ENCODE results near the gene RNF44. TPM values are rescaled to one million over a fixed set of nuclear protein-coding genes. Genes with fewer than 3 reads are reported as not detected.

RNF44 gene
- 21.0 TPM for total RNA-seq

DNA sequence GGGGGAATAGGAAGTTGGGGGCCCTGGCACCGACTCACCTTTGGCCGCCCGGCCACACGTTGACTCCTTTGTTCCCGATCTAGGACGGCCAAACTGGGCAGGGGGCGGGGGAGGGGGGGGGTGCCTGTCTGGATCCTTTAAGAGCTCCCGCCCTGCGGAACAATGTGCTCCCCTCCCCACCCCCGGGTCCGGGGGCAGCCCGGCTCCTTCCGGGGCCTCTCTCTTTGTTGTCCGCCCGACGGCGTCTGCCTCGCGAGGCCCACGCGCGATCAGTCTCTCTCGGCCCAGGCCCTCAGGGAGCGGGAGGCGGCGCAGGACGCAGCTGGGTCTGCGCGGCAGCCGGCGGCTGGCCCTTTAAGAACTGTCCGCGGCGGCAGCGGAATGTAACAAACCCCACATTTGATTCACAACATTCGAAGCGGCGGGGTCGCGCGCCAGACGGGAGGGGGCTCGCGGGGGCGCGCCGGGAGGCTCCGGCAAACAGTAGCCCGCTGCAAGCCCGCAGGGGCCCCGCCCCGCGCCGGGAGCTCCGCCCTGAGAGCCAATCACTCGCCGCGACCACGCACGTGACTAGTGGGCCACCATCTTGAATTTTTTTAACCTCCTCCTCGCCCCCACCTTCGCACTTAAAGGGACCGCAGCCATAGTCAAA lies at the start of gene RNF44:
TSS of gene RNF44 (minus strand) at position 501 of the 652 bp plus-strand sequence. CDS start 4,930 bp downstream, outside the sequence.

DNA sequence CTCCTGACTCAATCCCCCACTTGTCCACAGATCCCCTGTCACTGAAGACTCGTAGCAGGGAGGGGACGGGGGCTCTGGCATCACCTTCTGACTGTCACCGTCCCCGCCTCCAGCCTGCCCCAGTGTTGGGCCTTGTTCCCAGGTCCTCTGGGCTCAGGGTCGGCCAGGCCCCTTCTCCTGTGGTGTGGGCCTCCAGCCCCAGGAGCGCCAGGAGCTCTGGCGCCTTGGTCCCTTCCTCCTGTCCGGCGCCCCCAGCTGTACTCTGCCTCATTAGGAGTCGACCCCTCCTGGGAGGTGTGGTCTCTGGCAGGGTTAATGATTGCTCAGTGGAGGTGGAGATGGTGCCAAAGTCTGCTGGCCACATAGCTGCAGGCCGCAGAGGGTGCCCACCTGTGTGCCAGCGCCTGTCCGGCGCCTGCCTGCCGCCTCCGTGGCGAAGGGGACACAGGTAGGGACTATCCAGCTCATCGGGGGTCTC lies 11.8 kb upstream of the RNF44 start, which contains the start of gene CDHR2:
TSS of gene CDHR2 (plus strand) at position 376 of the 478 bp plus-strand sequence. CDS start 16,011 bp downstream, outside the sequence.

Small RNAs within 50 kb of the gene (small RNA-seq; reads per million reads assigned to genes)
- gene RF00019 (ENCODE audit: low replicate concordance) (not detected), gene RN7SL684P (ENCODE audit: low replicate concordance) (not detected)

Other genes starting within 250 kb of the RNF44 start
- 114 TPM for gene KIAA1191, start 175.6 kb downstream of the RNF44 start, total RNA-seq
- 108 TPM for gene ARL10, start 171.9 kb downstream of the RNF44 start, total RNA-seq
- 9.1 TPM for gene NOP16, start 148.8 kb downstream of the RNF44 start, total RNA-seq
- gene HIGD2A, start 148.7 kb downstream of the RNF44 start, total RNA-seq = 28.5 TPM
- gene CLTB, start 120.9 kb downstream of the RNF44 start, total RNA-seq = 47.6 TPM
- gene FAF2, start 89.0 kb downstream of the RNF44 start, total RNA-seq = 37.9 TPM
- gene CDHR2, start 11.9 kb upstream of the RNF44 start, total RNA-seq = 0.63 TPM
- gene GPRIN1, start 72.8 kb upstream of the RNF44 start, total RNA-seq = 113 TPM
- 14.4 TPM for gene SNCB, start 93.1 kb upstream of the RNF44 start, total RNA-seq
- 0.31 TPM for gene EIF4E1B, start 93.3 kb upstream of the RNF44 start, total RNA-seq
- gene TSPAN17, start 110.1 kb upstream of the RNF44 start, total RNA-seq = 25.4 TPM